ENCODE data around the gene CEP112. TPM values are rescaled to one million over a fixed set of nuclear protein-coding genes. Genes with fewer than 3 reads are reported as not detected.

Gene CEP112
- total and polyA plus RNA-seq, 2 of the 13 experiments (the other 11 are each of a cell fraction or from before 2014, with no cell fraction given): 1.2 to 3.4 TPM

GRCh38 chr17:65814418-65814817, 377.5 kb downstream of the CEP112 start:
- H3K9ac ChIP-seq (ENCODE audit: insufficient read depth, low read depth, low read length): no peak overlapping the region
- no peak overlapping the region for H3K27ac ChIP-seq (ENCODE audit: extremely low read length, insufficient read depth, low read length)
- H3K4me1 ChIP-seq (ENCODE audit: insufficient read depth, low read length): no peaks in the 10 kb centered on the region
- no peak overlapping the region for H3K4me3 ChIP-seq (replicated peaks in 1 of 3; ENCODE audit: insufficient read depth in 1 of 3, low read depth in 2 of 3, low read length in 3 of 3)
- no peaks in the 10 kb centered on the region for H4K20me1 ChIP-seq (ENCODE audit: insufficient read depth, low read length)
- ATAC-seq (no peak), DNase-seq (ENCODE audit: low spot score) (no peak), FAIRE-seq (no peak)
- WGBS (ENCODE audit: low lambda C conversion rate): 7% methylated on average over 1 of the region's 1 CpG
- no peaks in the 10 kb centered on the region for H3K79me2 ChIP-seq (ENCODE audit: insufficient read depth, low read length)
- intact Hi-C loops (cut with micrococcal nuclease; ENCODE audit: unreplicated experiment) (no loop called here), in situ Hi-C loops (cut with HindIII; ENCODE audit: extremely low pct_ligation_motif_present, low pct_unique_long_range_greater_than_20kb) (no loop called here)
- H2AFZ ChIP-seq (ENCODE audit: low read length): no peak overlapping the region
- H3K4me2 ChIP-seq (ENCODE audit: low read depth, low read length): no peak overlapping the region
- ChIA-PET CTCF (ENCODE audit: low intra/inter-chr PET ratio, low total read pairs) (no interaction called here), POLR2A (no interaction called here)
- H3K36me3 ChIP-seq (replicated peaks in 1 of 2; ENCODE audit: control insufficient read depth in 1 of 2, insufficient read depth in 2 of 2, low read length in 2 of 2): no peaks in the 10 kb centered on the region
- no TSS peak for BruUV-seq (replicated peaks)
- H3K27me3 ChIP-seq (ENCODE audit: control insufficient read depth in 1 of 2, insufficient read depth in 2 of 2, low read length in 2 of 2): no peaks in the 10 kb centered on the region; a peak in 1 of 5 replicates
- no peak for TF ChIP-seq ZKSCAN1 (IDR thresholded peaks at IDR 0.05; ENCODE audit: low read length)
- TF ChIP-seq CHCHD3 (CRISPR knock-in tag; IDR thresholded peaks at IDR 0.05): no peak
- TF ChIP-seq SOX5 (CRISPR knock-in tag; IDR thresholded peaks at IDR 0.05; ENCODE audit: borderline replicate concordance): no peak
- TF ChIP-seq ZNF703 (CRISPR knock-in tag; IDR thresholded peaks at IDR 0.05; ENCODE audit: borderline replicate concordance): no peak
- no peak for TF ChIP-seq ZNF121 (CRISPR knock-in tag; IDR thresholded peaks at IDR 0.05)
- TF ChIP-seq E2F1 (CRISPR knock-in tag; IDR thresholded peaks at IDR 0.05): no peak
- no peak for TF ChIP-seq CBX2 (IDR thresholded peaks at IDR 0.05; ENCODE audit: low read depth, low read length)
- no peak for TF ChIP-seq CBX2 (CRISPR knock-in tag; IDR thresholded peaks at IDR 0.05; ENCODE audit: low read depth)
- TF ChIP-seq ZNF224 (CRISPR knock-in tag; IDR thresholded peaks at IDR 0.05): no peak
- TF ChIP-seq HBP1 (CRISPR knock-in tag; IDR thresholded peaks at IDR 0.05; ENCODE audit: low read depth): no peak
- TF ChIP-seq UBTF (CRISPR knock-in tag; IDR thresholded peaks at IDR 0.05): no peak
- no peak for TF ChIP-seq ZNF12 (CRISPR knock-in tag; IDR thresholded peaks at IDR 0.05)
- TF ChIP-seq EED (CRISPR knock-in tag; IDR thresholded peaks at IDR 0.05): no peak
- TF ChIP-seq YEATS2 (CRISPR knock-in tag; IDR thresholded peaks at IDR 0.05; ENCODE audit: borderline replicate concordance): no peak
- TF ChIP-seq SPEN (CRISPR knock-in tag; IDR thresholded peaks at IDR 0.05; ENCODE audit: low read depth): no peak
- no peak for TF ChIP-seq ZNF552 (CRISPR knock-in tag; IDR thresholded peaks at IDR 0.05; ENCODE audit: borderline replicate concordance)
- TF ChIP-seq ZGPAT (CRISPR knock-in tag; IDR thresholded peaks at IDR 0.05): no peak
- H3K9me3 ChIP-seq (ENCODE audit: low read length): 0 out of 2 replicates have a peak, but pooled peaks cover under 1% of the 10 kb centered on the region

Data from HepG2 (cell line).